HG03571 (cell line): ENCODE data around the gene OR56B4.
"Not testable (repeated sequence)": the region's sequence is repeated elsewhere in the genome, so short reads cannot be mapped to it uniquely, and the experiment has no call there.

Experiments used
- ATAC-seq: cut with Tn5 transposase; IDR thresholded peaks from one replicate; pipeline ENCODE4 v1.9.1; 2021; ENCODE audit not compliant: unreplicated experiment

The OR56B4 gene

DNA sequence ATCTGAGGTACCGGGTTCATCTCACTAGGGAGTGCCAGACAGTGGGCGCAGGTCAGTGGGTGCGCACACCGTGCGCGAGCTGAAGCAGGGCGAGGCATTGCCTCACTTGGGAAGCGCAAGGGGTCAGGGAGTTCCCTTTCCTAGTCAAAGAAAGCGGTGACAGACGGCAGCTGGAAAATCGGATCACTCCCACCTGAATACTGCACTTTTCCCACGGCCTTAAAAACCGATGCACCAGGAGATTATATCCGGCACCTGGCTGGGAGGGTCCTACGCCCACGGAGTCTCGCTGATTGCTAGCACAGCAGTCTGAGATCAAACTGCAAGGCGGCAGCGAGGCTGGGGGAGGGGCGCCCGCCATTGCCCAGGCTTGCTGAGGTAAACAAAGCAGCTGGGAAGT lies 36.3 kb downstream of the OR56B4 start:
- not testable (repeated sequence) for ATAC-seq

DNA sequence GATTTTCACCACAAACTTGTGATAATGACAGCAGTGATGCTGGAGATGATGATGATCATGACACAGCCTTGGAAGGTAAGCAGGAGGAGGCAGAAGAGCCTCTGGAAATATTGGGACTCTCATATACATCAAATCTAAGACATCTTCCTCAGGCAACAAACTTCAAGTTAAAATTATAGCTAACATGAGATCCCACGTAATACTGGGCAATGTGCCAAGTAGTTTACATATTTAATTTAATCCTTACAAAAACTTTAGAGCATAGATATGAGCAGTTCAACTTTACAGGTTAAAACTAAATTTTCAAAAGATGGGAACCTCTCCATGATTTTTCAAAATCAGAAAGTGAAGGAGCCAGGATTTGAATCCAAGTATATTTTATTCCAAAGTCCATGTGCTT lies 43.6 kb downstream of the OR56B4 start:
- ATAC-seq, result no peak

DNA sequence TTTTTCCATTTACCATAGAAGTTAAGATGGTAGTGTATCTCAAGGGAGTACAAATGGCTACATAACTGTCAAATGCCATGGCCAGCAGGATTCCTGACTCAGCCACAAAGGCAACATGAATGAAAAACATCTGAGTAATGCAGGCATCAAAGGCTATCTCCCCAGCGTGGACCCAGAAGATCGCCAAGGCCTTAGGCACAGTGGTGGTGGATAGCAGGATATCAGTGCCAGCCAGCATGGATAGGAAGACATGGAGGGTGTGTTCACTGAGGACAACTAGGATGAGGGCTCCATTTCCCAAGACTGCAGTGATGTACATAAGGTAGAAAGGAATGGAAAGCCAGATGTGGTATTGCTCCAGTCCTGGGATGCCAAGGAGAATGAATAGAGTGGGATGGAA lies 44.6 kb downstream of the OR56B4 start:
- ATAC-seq, result no peak

GRCh38 chr11:6156628-6157359 lies 49.3 kb downstream of the OR56B4 start:
- ATAC-seq, result no peak
